Neural cell (in vitro differentiated cells): ENCODE data around the gene PLP2. TPM values are rescaled to one million over a fixed set of nuclear protein-coding genes. Genes with fewer than 3 reads are reported as not detected.

ENCODE experiments used
- H2AFZ ChIP-seq: fragments of 200-600, 300-800 bp; sonication (generic), shearing (Covaris generic); 2 replicates; pipeline ENCODE4 v1.6.0; 2014; ENCODE audit warnings: low read depth, mild to moderate bottlenecking, antibody characterized with exemption, low read length, moderate library complexity
- H3F3A ChIP-seq: fragments of 200-600 bp; shearing (Covaris generic); 2 replicates; pipeline ENCODE4 v1.6.1; 2016; ENCODE audit warnings: mild to moderate bottlenecking, moderate library complexity, mixed read lengths, antibody characterized with exemption, low read length; ENCODE audit not compliant: insufficient read depth, poor library complexity, severe bottlenecking
- H3K27ac ChIP-seq: fragments of 200-600, 300-800 bp; sonication (generic), shearing (Covaris generic); 2 replicates; pipeline ENCODE4 v1.5.1; 2014; ENCODE audit warnings: mild to moderate bottlenecking, low read length, moderate library complexity
- H3K27me3 ChIP-seq: fragments of 300-800, 200-600 bp; sonication (generic), shearing (Covaris generic); 2 replicates; pipeline ENCODE4 v1.6.0; 2014; ENCODE audit warnings: mild to moderate bottlenecking, low read depth, low read length, moderate library complexity; ENCODE audit not compliant: insufficient read depth
- H3K36me3 ChIP-seq: fragments of 300-800, 200-600 bp; sonication (generic), shearing (Covaris generic); 2 replicates; pipeline ENCODE4 v1.5.1; 2014; ENCODE audit warnings: mild to moderate bottlenecking, antibody characterized with exemption, low read length, moderate library complexity; ENCODE audit not compliant: insufficient read depth
- H3K4me2 ChIP-seq: fragments of 300-800, 200-600 bp; sonication (generic), shearing (Covaris generic); 2 replicates; pipeline ENCODE4 v1.6.0; 2014; ENCODE audit warnings: mild to moderate bottlenecking, low read length
- H3K4me3 ChIP-seq: fragments of 300-800, 200-600 bp; sonication (generic), shearing (Covaris generic); 2 replicates; pipeline ENCODE4 v1.5.1; 2014; ENCODE audit warnings: mild to moderate bottlenecking, low read length, moderate library complexity
- H3K79me2 ChIP-seq: fragments of 200-600 bp; shearing (Covaris generic); replicated peaks from 2 replicates; pipeline ENCODE4 v1.6.0; 2014; ENCODE audit warnings: mild to moderate bottlenecking, low read length, moderate library complexity; ENCODE audit not compliant: insufficient read depth
- H3K9ac ChIP-seq: fragments of 300-800, 200-600 bp; sonication (generic), shearing (Covaris generic); 2 replicates; pipeline ENCODE4 v1.6.1; 2016; ENCODE audit warnings: mild to moderate bottlenecking, low read length, mixed read lengths
- H3K9me2 ChIP-seq: fragments of 200-600 bp; shearing (Covaris generic); 2 replicates; pipeline ENCODE4 v1.6.1; 2016; ENCODE audit warnings: mild to moderate bottlenecking, low read length, mixed read lengths; ENCODE audit not compliant: insufficient read depth
- H3K9me3 ChIP-seq: fragments of 200-600, 300-800 bp; sonication (generic), shearing (Covaris generic); 2 replicates; pipeline ENCODE4 v1.6.1; 2016; ENCODE audit warnings: mild to moderate bottlenecking, mixed run types, low read length, moderate library complexity, mixed read lengths
- H4K20me1 ChIP-seq: fragments of 200-600 bp; shearing (Covaris generic); 2 replicates; pipeline ENCODE4 v1.6.1; 2016; ENCODE audit warnings: mild to moderate bottlenecking, mixed run types; ENCODE audit not compliant: insufficient read depth
- EP300 ChIP-seq: fragments of 450-650 bp; conservative IDR thresholded peaks from 2 replicates; pipeline ENCODE4 v1.6.1; 2014; ENCODE audit warnings: antibody characterized with exemption, mild to moderate bottlenecking, moderate library complexity; ENCODE audit not compliant: poor library complexity, severe bottlenecking
- EZH2 ChIP-seq: fragments of 200-600, 300-800 bp; shearing (Covaris generic), sonication (generic); IDR thresholded peaks from 2 replicates; pipeline ENCODE4 v1.6.1; 2014; ENCODE audit warnings: antibody characterized with exemption, low read length, borderline replicate concordance, mild to moderate bottlenecking; ENCODE audit not compliant: insufficient read depth, poor library complexity, severe bottlenecking
- MXI1 ChIP-seq: fragments of 450-650 bp; conservative IDR thresholded peaks from 2 replicates; pipeline ENCODE4 v1.6.1; 2014; ENCODE audit warnings: antibody characterized with exemption, mild to moderate bottlenecking; ENCODE audit not compliant: poor library complexity, severe bottlenecking
- POLR2AphosphoS5 ChIP-seq: IDR thresholded peaks from 2 replicates; pipeline ENCODE4 v1.6.1; 2012
- RAD21 ChIP-seq: fragments of 450-650 bp; conservative IDR thresholded peaks from 2 replicates; pipeline ENCODE4 v1.6.1; 2014; ENCODE audit warnings: antibody characterized with exemption, mild to moderate bottlenecking, moderate library complexity
- REST ChIP-seq: IDR thresholded peaks from 2 replicates; pipeline ENCODE4 v1.6.1; 2012; ENCODE audit warnings: borderline replicate concordance
- SMC3 ChIP-seq: fragments of 450-650 bp; conservative IDR thresholded peaks from 2 replicates; pipeline ENCODE4 v1.6.1; 2014; ENCODE audit warnings: antibody characterized with exemption, mild to moderate bottlenecking, moderate library complexity; ENCODE audit not compliant: poor library complexity
- TAF1 ChIP-seq: IDR thresholded peaks from 2 replicates; pipeline ENCODE4 v1.6.1; 2012; ENCODE audit warnings: low read depth
- polyA plus RNA-seq: library from polyadenylated mRNA; depleted of rRNA; stranded (reverse); fragments of >200 nt; gene quantifications from 2 replicates; pipeline ENCODE4 v1.2.3, GENCODE V29; 2014
- TF ChIP-seq, protein P1 (sequence below): fragments of 450-650 bp; IDR thresholded peaks from 2 replicates; pipeline ENCODE4 v1.5.1; 2014; ENCODE audit warnings: antibody characterized with exemption, mild to moderate bottlenecking, moderate library complexity; ENCODE audit not compliant: poor library complexity, severe bottlenecking

The PLP2 gene
- polyA plus RNA-seq, 1 donor from 2014 or later = not detected

- Histone ChIP-seq H2AFZ (no peak overlapping the region), H3K79me2 (peaks cover 9% of the 10 kb centered on the region), H3K27ac (no peak overlapping the region), H4K20me1 (no peaks in the 10 kb centered on the region), H3K9ac (no peak overlapping the region), H3F3A (no peaks in the 10 kb centered on the region), H3K27me3 (no peaks in the 10 kb centered on the region), H3K4me3 (no peak overlapping the region), H3K4me2 (no peak overlapping the region), H3K9me2 (no peaks in the 10 kb centered on the region), H3K9me3 (no peaks in the 10 kb centered on the region), H3K36me3 (no peaks in the 10 kb centered on the region)
- no peak for TF ChIP-seq EP300
- no peak for TF ChIP-seq MXI1
- no peak for TF ChIP-seq EZH2
- TF ChIP-seq POLR2AphosphoS5 = no peak
- TF ChIP-seq REST = no peak
- no peak for TF ChIP-seq RAD21
- TF ChIP-seq, protein P1, sequence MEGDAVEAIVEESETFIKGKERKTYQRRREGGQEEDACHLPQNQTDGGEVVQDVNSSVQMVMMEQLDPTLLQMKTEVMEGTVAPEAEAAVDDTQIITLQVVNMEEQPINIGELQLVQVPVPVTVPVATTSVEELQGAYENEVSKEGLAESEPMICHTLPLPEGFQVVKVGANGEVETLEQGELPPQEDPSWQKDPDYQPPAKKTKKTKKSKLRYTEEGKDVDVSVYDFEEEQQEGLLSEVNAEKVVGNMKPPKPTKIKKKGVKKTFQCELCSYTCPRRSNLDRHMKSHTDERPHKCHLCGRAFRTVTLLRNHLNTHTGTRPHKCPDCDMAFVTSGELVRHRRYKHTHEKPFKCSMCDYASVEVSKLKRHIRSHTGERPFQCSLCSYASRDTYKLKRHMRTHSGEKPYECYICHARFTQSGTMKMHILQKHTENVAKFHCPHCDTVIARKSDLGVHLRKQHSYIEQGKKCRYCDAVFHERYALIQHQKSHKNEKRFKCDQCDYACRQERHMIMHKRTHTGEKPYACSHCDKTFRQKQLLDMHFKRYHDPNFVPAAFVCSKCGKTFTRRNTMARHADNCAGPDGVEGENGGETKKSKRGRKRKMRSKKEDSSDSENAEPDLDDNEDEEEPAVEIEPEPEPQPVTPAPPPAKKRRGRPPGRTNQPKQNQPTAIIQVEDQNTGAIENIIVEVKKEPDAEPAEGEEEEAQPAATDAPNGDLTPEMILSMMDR = no peak
- no peak for TF ChIP-seq TAF1
- no peak for TF ChIP-seq SMC3
Measured at GRCh38 chrX:49203536-49203935, 31.8 kb downstream of the PLP2 start.

- no peak overlapping the region for H3K4me2 ChIP-seq
- no peaks in the 10 kb centered on the region for H3K9me3 ChIP-seq
- no peaks in the 10 kb centered on the region for H3F3A ChIP-seq
- no peaks in the 10 kb centered on the region for H3K27me3 ChIP-seq
- no peaks in the 10 kb centered on the region for H3K9me2 ChIP-seq
- H3K79me2 ChIP-seq = peaks cover 4% of the 10 kb centered on the region
- H4K20me1 ChIP-seq = no peaks in the 10 kb centered on the region
- no peak overlapping the region for H2AFZ ChIP-seq
- no peak for TF ChIP-seq MXI1
- TF ChIP-seq TAF1 = no peak
- no peak for TF ChIP-seq EP300
- TF ChIP-seq, protein P1 = no peak
- no peak for TF ChIP-seq EZH2
- TF ChIP-seq SMC3 = no peak
- TF ChIP-seq POLR2AphosphoS5 = no peak
- no peak for TF ChIP-seq RAD21
- TF ChIP-seq REST = no peak
- no peak overlapping the region for H3K27ac ChIP-seq
- H3K9ac ChIP-seq = no peak overlapping the region
- H3K36me3 ChIP-seq = no peaks in the 10 kb centered on the region
- no peak overlapping the region for H3K4me3 ChIP-seq
Measured at GRCh38 chrX:49204017-49204416, 32.3 kb downstream of the PLP2 start.
